HEK293T (cell line): ENCODE results near the gene ZC3H12A.

Source experiments
- CTCF ChIA-PET: fragments of 350-600 bp; formaldehyde crosslinking; extraction: SDS; loops from one replicate; lab custom pipeline; 2021; ENCODE audit warnings: antibody characterized with exemption, inconsistent platforms; lab: Yijun Ruan, JAX
- POLR2A ChIA-PET: fragments of 350-600 bp; formaldehyde crosslinking; extraction: SDS; loops from one replicate; lab custom pipeline; 2020; ENCODE audit warnings: antibody characterized with exemption, inconsistent platforms; lab: Yijun Ruan, JAX
- DNase-seq: peaks from one replicate; pipeline ENCODE4 v3.0.0; 2012; ENCODE audit warnings: mixed read lengths; ENCODE audit errors: extremely low spot score
- ARNT ChIP-seq: fragments of 450-650 bp; IDR thresholded peaks from 2 replicates; pipeline ENCODE4 v1.6.1; 2017; ENCODE audit warnings: mild to moderate bottlenecking
- BHLHE40 ChIP-seq: fragments of 450-650 bp; IDR thresholded peaks from 2 replicates; pipeline ENCODE4 v1.6.1; 2016; ENCODE audit warnings: mild to moderate bottlenecking, moderate library complexity, borderline replicate concordance
- CTBP1 ChIP-seq: fragments of 450-650 bp; IDR thresholded peaks from 2 replicates; pipeline ENCODE4 v1.6.1; 2016; ENCODE audit warnings: borderline replicate concordance
- ELF4 ChIP-seq: fragments of 450-650 bp; IDR thresholded peaks from 2 replicates; pipeline ENCODE4 v1.6.1; 2017; ENCODE audit warnings: antibody characterized with exemption
- FOXA1 ChIP-seq: fragments of 450-650 bp; IDR thresholded peaks from 2 replicates; pipeline ENCODE4 v1.6.1; 2016; ENCODE audit warnings: mild to moderate bottlenecking
- FOXK2 ChIP-seq: fragments of 450-650 bp; IDR thresholded peaks from 2 replicates; pipeline ENCODE4 v1.6.1; 2016; ENCODE audit warnings: mild to moderate bottlenecking
- FOXM1 ChIP-seq: fragments of 450-650 bp; IDR thresholded peaks from 2 replicates; pipeline ENCODE4 v1.6.1; 2017; ENCODE audit warnings: mild to moderate bottlenecking, borderline replicate concordance
- HDGF ChIP-seq: fragments of 450-650 bp; IDR thresholded peaks from 2 replicates; pipeline ENCODE4 v1.6.1; 2017; ENCODE audit warnings: antibody characterized with exemption, borderline replicate concordance
- L3MBTL2 ChIP-seq: fragments of 450-650 bp; conservative IDR thresholded peaks from 2 replicates; pipeline ENCODE4 v1.6.1; 2016; ENCODE audit warnings: mild to moderate bottlenecking
- LEF1 ChIP-seq: fragments of 450-650 bp; IDR thresholded peaks from 2 replicates; pipeline ENCODE4 v1.6.1; 2017; ENCODE audit warnings: mild to moderate bottlenecking, borderline replicate concordance
- NFRKB ChIP-seq: fragments of 450-650 bp; IDR thresholded peaks from 2 replicates; pipeline ENCODE4 v1.6.1; 2016; ENCODE audit warnings: mild to moderate bottlenecking, moderate library complexity
- SP1 ChIP-seq: fragments of 450-650 bp; IDR thresholded peaks from 2 replicates; pipeline ENCODE4 v1.6.1; 2017
- SUZ12 ChIP-seq: fragments of 450-650 bp; IDR thresholded peaks from 2 replicates; pipeline ENCODE4 v1.6.1; 2016; ENCODE audit warnings: mild to moderate bottlenecking
- TARDBP ChIP-seq: fragments of 450-650 bp; IDR thresholded peaks from 2 replicates; pipeline ENCODE4 v1.6.1; 2016
- ZNF384 ChIP-seq: fragments of 450-650 bp; IDR thresholded peaks from 2 replicates; pipeline ENCODE4 v1.6.1; 2016
- TF ChIP-seq, protein P1 (sequence below): fragments of 450-650 bp; IDR thresholded peaks from 2 replicates; pipeline ENCODE4 v1.6.1; 2016

ZC3H12A gene

DNA sequence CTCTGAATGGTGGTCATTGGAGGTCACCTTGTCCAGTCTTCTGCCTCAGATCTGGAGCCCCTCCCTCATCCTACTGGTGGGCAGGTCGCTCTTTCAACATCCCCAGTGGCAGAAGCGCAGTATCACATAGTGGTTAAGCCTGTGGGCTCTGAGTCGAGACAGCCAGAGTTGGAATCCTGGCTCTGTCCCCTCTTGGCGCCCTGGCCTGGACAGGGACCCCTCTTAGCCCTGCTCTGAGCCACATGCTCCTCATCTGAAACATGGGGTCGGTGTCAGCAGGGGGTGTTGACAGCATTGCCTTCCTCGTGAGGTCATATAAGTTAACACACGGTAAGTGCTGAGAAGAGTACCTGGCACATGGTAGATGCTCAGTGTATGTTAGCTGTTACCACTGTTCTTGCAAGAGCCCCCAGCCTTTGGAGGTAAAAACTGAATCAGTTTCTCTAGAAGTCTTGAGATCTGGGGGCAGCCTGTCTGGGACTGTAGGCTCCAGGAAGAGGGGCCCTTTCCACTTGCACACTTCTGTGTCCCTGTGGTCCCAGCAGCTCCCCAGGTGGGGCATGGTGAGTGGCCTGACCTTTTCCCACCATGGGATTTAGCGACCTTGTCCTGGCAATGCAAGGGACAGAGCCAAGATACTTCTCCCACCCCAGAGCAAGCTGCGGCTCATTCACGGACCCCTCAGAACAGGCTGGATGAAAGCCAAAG is 6.4 kb downstream of the ZC3H12A start:
- ChIA-PET CTCF (no interaction called here), POLR2A (no interaction called here)
- DNase-seq: no peak

DNA sequence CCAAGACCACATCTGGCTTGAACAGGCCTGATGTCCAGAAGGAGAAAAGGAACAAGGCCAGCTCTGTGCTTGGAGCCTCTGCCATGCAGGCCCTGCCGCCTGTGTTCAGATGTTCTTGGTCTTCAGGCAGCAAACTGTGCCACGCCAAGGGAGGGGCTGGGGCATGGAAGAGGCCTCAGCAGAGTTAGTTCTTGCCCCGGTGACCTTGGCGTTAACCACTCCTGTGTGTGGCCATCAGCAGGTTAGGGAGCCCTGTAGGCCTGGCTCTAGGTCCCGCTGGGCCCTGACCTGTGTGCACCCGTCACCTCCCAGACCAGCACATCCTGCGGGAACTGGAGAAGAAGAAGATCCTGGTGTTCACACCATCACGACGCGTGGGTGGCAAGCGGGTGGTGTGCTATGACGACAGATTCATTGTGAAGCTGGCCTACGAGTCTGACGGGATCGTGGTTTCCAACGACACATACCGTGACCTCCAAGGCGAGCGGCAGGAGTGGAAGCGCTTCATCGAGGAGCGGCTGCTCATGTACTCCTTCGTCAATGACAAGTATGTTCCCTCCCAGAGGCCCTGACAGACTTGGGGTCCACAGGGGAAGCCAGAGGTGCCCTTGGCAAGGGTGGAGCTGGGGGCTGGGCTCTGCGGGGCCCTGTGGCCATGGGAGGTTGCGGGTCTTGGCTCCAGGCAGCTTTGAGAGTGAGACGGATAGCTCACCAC is 7.1 kb downstream of the ZC3H12A start:
- ChIA-PET CTCF (interaction anchor here (0.7 kb wide), 1 partner anchor 122 kb away, joined by 3 read pairs; no protein-coding TSS in a partner anchor), POLR2A (no interaction called here)
- TF ChIP-seq TARDBP: no peak
- DNase-seq: no peak

More for the DNA sequence above, 6.4 kb downstream of the ZC3H12A start:
- TF ChIP-seq BHLHE40 (no peak), SUZ12 (no peak), FOXA1 (no peak), ARNT (no peak), HDGF (no peak), NFRKB (no peak), TARDBP (no peak), L3MBTL2 (no peak), SP1 (no peak), FOXM1 (no peak), FOXK2 (no peak), ZNF384 (no peak), LEF1 (no peak)
- TF ChIP-seq, protein P1, sequence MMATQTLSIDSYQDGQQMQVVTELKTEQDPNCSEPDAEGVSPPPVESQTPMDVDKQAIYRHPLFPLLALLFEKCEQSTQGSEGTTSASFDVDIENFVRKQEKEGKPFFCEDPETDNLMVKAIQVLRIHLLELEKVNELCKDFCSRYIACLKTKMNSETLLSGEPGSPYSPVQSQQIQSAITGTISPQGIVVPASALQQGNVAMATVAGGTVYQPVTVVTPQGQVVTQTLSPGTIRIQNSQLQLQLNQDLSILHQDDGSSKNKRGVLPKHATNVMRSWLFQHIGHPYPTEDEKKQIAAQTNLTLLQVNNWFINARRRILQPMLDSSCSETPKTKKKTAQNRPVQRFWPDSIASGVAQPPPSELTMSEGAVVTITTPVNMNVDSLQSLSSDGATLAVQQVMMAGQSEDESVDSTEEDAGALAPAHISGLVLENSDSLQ: no peak

- no peak for TF ChIP-seq FOXA1
- TF ChIP-seq NFRKB: no peak
- no peak for DNase-seq
- POLR2A ChIA-PET: no interaction called here
- CTCF ChIA-PET: interaction anchor here (0.7 to 1.0 kb wide), 2 partner anchors 33 to 121 kb away, joined by 3 to 4 read pairs; no protein-coding TSS in a partner anchor
Observed at GRCh38 chr1:37482004-37482785, 7.8 kb downstream of the ZC3H12A start.

DNA sequence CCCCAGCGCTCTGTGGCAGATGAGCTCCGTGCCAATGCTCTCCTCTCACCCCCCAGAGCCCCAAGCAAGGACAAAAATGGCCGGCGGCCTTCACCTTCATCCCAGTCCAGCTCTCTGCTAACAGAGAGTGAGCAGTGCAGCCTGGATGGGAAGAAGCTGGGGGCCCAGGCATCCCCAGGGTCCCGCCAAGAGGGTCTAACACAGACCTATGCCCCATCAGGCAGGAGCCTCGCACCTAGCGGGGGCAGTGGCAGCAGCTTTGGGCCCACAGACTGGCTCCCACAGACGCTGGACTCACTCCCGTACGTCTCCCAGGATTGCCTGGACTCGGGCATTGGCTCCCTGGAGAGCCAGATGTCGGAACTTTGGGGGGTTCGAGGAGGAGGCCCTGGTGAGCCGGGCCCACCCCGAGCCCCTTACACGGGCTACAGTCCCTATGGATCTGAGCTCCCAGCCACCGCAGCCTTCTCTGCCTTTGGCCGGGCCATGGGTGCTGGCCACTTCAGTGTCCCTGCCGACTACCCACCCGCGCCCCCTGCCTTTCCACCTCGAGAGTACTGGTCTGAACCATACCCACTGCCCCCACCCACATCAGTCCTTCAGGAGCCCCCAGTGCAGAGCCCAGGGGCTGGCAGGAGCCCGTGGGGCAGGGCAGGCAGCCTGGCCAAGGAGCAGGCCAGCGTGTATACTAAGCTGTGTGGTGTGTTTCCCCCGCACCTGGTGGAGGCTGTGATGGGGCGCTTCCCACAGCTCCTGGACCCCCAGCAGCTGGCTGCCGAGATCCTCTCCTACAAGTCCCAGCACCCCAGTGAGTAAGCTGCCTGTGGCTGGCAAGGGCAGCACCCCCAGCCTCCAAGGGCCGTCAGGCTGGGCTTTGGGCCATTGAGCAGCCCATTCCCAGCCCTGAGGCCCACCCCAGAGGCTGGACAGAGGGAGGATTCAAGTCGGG is 8.7 kb downstream of the ZC3H12A start:
- TF ChIP-seq SP1 (no peak), BHLHE40 (no peak), ELF4 (no peak), NFRKB (no peak), HDGF (no peak), L3MBTL2 (no peak), LEF1 (no peak), TARDBP (no peak), FOXK2 (no peak), CTBP1 (no peak)
- no peak for DNase-seq
- CTCF ChIA-PET: interaction anchor here (1.0 kb wide), 1 partner anchor 32 kb away, joined by 4 read pairs; no protein-coding TSS in a partner anchor
- POLR2A ChIA-PET: interaction anchor here (0.6 kb wide), 1 partner anchor 21 kb away, joined by 3 read pairs; no protein-coding TSS in a partner anchor

- TF ChIP-seq, protein P1: no peak
- TF ChIP-seq FOXM1: no peak
- no peak for TF ChIP-seq FOXK2
- no peak for TF ChIP-seq SP1
- no peak for TF ChIP-seq ARNT
- no peak for TF ChIP-seq HDGF
- TF ChIP-seq LEF1: no peak
- no peak for TF ChIP-seq ELF4
- no peak for TF ChIP-seq CTBP1
- no peak for TF ChIP-seq ZNF384
- DNase-seq: no peak
- CTCF ChIA-PET: no interaction called here
- POLR2A ChIA-PET: interaction anchor here (0.6 to 2.4 kb wide), 2 partner anchors 9 to 21 kb away, joined by 3 to 11 read pairs; partner anchors contain the start of gene ZC3H12A
Observed at GRCh38 chr1:37483785-37484184, 9.4 kb downstream of the ZC3H12A start.
